Activated T-cell treated with anti-CD3 and anti-CD28 coated beads, Interleukin-2, amount 50 U/mL, for 24 hours (primary cell): ENCODE results near the gene IMPDH1.

Experiments
- DNase-seq: peaks from one replicate; pipeline ENCODE4 v3.0.0-alpha.2; 2020
- H3K27ac Mint-ChIP-seq: 2 replicates; pipeline ENCODE4 v1.8.0; 2020; ENCODE audit warnings: mild to moderate bottlenecking, mixed read lengths
- H3K27me3 Mint-ChIP-seq: 2 replicates; pipeline ENCODE4 v1.8.0; 2020; ENCODE audit warnings: mixed read lengths
- H3K36me3 Mint-ChIP-seq: 2 replicates; pipeline ENCODE4 v1.8.0; 2020; ENCODE audit warnings: low read depth, mixed read lengths
- H3K4me1 Mint-ChIP-seq: 2 replicates; pipeline ENCODE4 v1.8.0; 2020; ENCODE audit warnings: low read depth, mixed read lengths
- H3K4me3 Mint-ChIP-seq: 2 replicates; pipeline ENCODE4 v1.8.0; 2020; ENCODE audit warnings: mild to moderate bottlenecking, moderate library complexity, mixed read lengths
- H3K9me3 Mint-ChIP-seq: 2 replicates; pipeline ENCODE4 v1.8.0; 2020; ENCODE audit warnings: mixed read lengths

Gene IMPDH1

GRCh38 chr7:128421384-128421783, 11.6 kb upstream of the IMPDH1 start:
- DNase-seq, result no peak
- H3K36me3 Mint-ChIP-seq, result no peaks in the 10 kb centered on the region
- no peak overlapping the region for H3K4me3 Mint-ChIP-seq
- no peaks in the 10 kb centered on the region for H3K9me3 Mint-ChIP-seq
- H3K27ac Mint-ChIP-seq, result no peak overlapping the region
- H3K4me1 Mint-ChIP-seq, result no peaks in the 10 kb centered on the region
- no peaks in the 10 kb centered on the region for H3K27me3 Mint-ChIP-seq

- Mint-ChIP-seq H3K27ac (no peak overlapping the region), H3K27me3 (no peaks in the 10 kb centered on the region), H3K4me1 (no peaks in the 10 kb centered on the region), H3K4me3 (no peak overlapping the region), H3K9me3 (no peaks in the 10 kb centered on the region), H3K36me3 (no peaks in the 10 kb centered on the region)
- no peak for DNase-seq
Measured at GRCh38 chr7:128420773-128421172, 11.0 kb upstream of the IMPDH1 start.

GRCh38 chr7:128419257-128419656, 9.5 kb upstream of the IMPDH1 start:
- no peaks in the 10 kb centered on the region for H3K36me3 Mint-ChIP-seq
- H3K27me3 Mint-ChIP-seq, result no peaks in the 10 kb centered on the region
- no peaks in the 10 kb centered on the region for H3K4me1 Mint-ChIP-seq
- H3K27ac Mint-ChIP-seq, result no peak overlapping the region
- no peak overlapping the region for H3K4me3 Mint-ChIP-seq
- H3K9me3 Mint-ChIP-seq, result no peaks in the 10 kb centered on the region
- DNase-seq, result no peak

GRCh38 chr7:128417071-128417470, 7.3 kb upstream of the IMPDH1 start:
- Mint-ChIP-seq H3K9me3 (no peaks in the 10 kb centered on the region), H3K4me1 (no peaks in the 10 kb centered on the region), H3K4me3 (no peak overlapping the region), H3K36me3 (no peaks in the 10 kb centered on the region), H3K27me3 (peaks cover 2% of the 10 kb centered on the region), H3K27ac (no peak overlapping the region)
- no peak for DNase-seq

GRCh38 chr7:128415217-128415785, 5.5 kb upstream of the IMPDH1 start:
- peaks cover 9% of the 10 kb centered on the region for H3K27me3 Mint-ChIP-seq
- H3K4me3 Mint-ChIP-seq, result no peak overlapping the region
- H3K9me3 Mint-ChIP-seq, result no peaks in the 10 kb centered on the region
- no peak overlapping the region for H3K27ac Mint-ChIP-seq
- H3K36me3 Mint-ChIP-seq, result no peaks in the 10 kb centered on the region
- peaks cover 4% of the 10 kb centered on the region for H3K4me1 Mint-ChIP-seq
- no peak for DNase-seq

GRCh38 chr7:128410451-128410753, 620 bp upstream of the IMPDH1 start:
- Mint-ChIP-seq H3K4me1 (peaks cover 26% of the 10 kb centered on the region), H3K4me3 (peak overlapping the region; percentile 82), H3K27me3 (peaks cover 10% of the 10 kb centered on the region), H3K36me3 (no peaks in the 10 kb centered on the region), H3K27ac (peak overlapping the region; percentile 68), H3K9me3 (no peaks in the 10 kb centered on the region)
- no peak for DNase-seq

- H3K27ac Mint-ChIP-seq, result peak overlapping the region; percentile 78
- H3K4me1 Mint-ChIP-seq, result peaks cover 37% of the 10 kb centered on the region
- peaks cover 8% of the 10 kb centered on the region for H3K36me3 Mint-ChIP-seq
- peaks cover 10% of the 10 kb centered on the region for H3K27me3 Mint-ChIP-seq
- H3K4me3 Mint-ChIP-seq, result peak overlapping the region; percentile 82
- DNase-seq, result no peak
- no peaks in the 10 kb centered on the region for H3K9me3 Mint-ChIP-seq
Measured at GRCh38 chr7:128408709-128409595, 830 bp downstream of the IMPDH1 start.

- no peaks in the 10 kb centered on the region for H3K9me3 Mint-ChIP-seq
- no peak for DNase-seq
- no peak overlapping the region for H3K27ac Mint-ChIP-seq
- H3K27me3 Mint-ChIP-seq, result peaks cover 10% of the 10 kb centered on the region
- H3K4me3 Mint-ChIP-seq, result peak overlapping the region; percentile 9
- peaks cover 17% of the 10 kb centered on the region for H3K36me3 Mint-ChIP-seq
- H3K4me1 Mint-ChIP-seq, result peaks cover 43% of the 10 kb centered on the region
Measured at GRCh38 chr7:128407751-128408708, 1.8 kb downstream of the IMPDH1 start.

- Mint-ChIP-seq H3K9me3 (no peaks in the 10 kb centered on the region), H3K4me1 (peaks cover 49% of the 10 kb centered on the region), H3K27me3 (peaks cover 9% of the 10 kb centered on the region), H3K36me3 (peaks cover 25% of the 10 kb centered on the region), H3K4me3 (no peak overlapping the region), H3K27ac (no peak overlapping the region)
- DNase-seq, result no peak
Measured at GRCh38 chr7:128407233-128407589, 2.6 kb downstream of the IMPDH1 start.

GRCh38 chr7:128406314-128407232, 3.2 kb downstream of the IMPDH1 start:
- Mint-ChIP-seq H3K27ac (peak overlapping the region; percentile 72), H3K4me1 (peaks cover 49% of the 10 kb centered on the region), H3K36me3 (peaks cover 31% of the 10 kb centered on the region), H3K27me3 (peaks cover 6% of the 10 kb centered on the region), H3K9me3 (no peaks in the 10 kb centered on the region), H3K4me3 (peak overlapping the region; percentile 73)
- no peak for DNase-seq

- peak; percentile 74 for DNase-seq
- no peaks in the 10 kb centered on the region for H3K9me3 Mint-ChIP-seq
- H3K27me3 Mint-ChIP-seq, result peaks cover 3% of the 10 kb centered on the region
- H3K36me3 Mint-ChIP-seq, result peaks cover 40% of the 10 kb centered on the region
- H3K27ac Mint-ChIP-seq, result peak overlapping the region; percentile 87
- H3K4me1 Mint-ChIP-seq, result peaks cover 50% of the 10 kb centered on the region
- peak overlapping the region; percentile 88 for H3K4me3 Mint-ChIP-seq
Measured at GRCh38 chr7:128405471-128406313, 4.1 kb downstream of the IMPDH1 start.

GRCh38 chr7:128404886-128405470, 4.8 kb downstream of the IMPDH1 start:
- peak overlapping the region; percentile 87 for H3K27ac Mint-ChIP-seq
- no peak for DNase-seq
- peak overlapping the region; percentile 88 for H3K4me3 Mint-ChIP-seq

GRCh38 chr7:128404143-128404681, 5.6 kb downstream of the IMPDH1 start:
- H3K9me3 Mint-ChIP-seq, result no peaks in the 10 kb centered on the region
- H3K36me3 Mint-ChIP-seq, result peaks cover 53% of the 10 kb centered on the region
- H3K27me3 Mint-ChIP-seq, result no peaks in the 10 kb centered on the region
- no peak for DNase-seq
- H3K27ac Mint-ChIP-seq, result peak overlapping the region; percentile 58
- H3K4me1 Mint-ChIP-seq, result peaks cover 44% of the 10 kb centered on the region
- peak overlapping the region; percentile 88 for H3K4me3 Mint-ChIP-seq

More at GRCh38 chr7:128404886-128405470, 4.8 kb downstream of the IMPDH1 start:
- H3K27me3 Mint-ChIP-seq, result no peaks in the 10 kb centered on the region
- peaks cover 46% of the 10 kb centered on the region for H3K4me1 Mint-ChIP-seq
- no peaks in the 10 kb centered on the region for H3K9me3 Mint-ChIP-seq
- peaks cover 47% of the 10 kb centered on the region for H3K36me3 Mint-ChIP-seq
